ENCODE data around the gene SUSD3. TPM values are rescaled to one million over a fixed set of nuclear protein-coding genes. Genes with fewer than 3 reads are reported as not detected.

Gene SUSD3
- polyA plus RNA-seq, 5 donors: 3.6 to 11.9 (median 5.7) TPM

DNA sequence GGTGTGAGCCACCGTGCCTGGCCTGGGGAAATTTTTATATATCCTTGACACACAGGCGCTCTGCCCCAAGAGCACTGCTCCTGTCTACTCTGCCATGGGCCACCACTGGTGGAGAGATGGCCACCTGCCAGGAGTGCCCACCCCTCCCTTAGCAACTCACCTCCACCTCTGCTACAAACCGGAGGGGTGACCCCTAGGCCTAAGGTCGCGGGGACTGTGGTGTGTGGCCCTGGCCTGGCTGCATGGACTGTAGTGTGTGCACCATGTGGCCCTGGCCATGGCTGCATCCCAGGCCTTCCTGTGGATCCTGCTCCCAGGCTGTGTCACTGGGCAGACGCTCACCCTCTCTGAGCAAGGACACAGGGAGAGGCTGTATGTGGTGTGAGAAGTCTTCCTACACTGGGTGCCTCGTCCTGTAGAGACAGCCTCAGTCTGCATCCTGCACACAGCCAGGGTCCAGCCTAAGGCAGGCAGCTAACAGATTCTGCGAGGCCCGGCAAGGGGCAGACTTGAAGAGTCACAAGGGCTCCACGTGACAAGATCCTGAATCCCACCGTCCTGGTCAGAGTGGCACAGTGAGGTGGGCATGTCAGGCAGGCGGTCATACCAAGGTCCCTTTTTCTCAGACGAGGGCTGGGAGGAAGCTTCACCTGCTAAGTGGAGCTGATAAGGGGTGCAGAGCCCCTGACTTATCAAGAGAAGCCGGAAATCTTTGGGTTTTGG, 65.2 kb downstream of the SUSD3 start:
- no peak for DNase-seq

DNA sequence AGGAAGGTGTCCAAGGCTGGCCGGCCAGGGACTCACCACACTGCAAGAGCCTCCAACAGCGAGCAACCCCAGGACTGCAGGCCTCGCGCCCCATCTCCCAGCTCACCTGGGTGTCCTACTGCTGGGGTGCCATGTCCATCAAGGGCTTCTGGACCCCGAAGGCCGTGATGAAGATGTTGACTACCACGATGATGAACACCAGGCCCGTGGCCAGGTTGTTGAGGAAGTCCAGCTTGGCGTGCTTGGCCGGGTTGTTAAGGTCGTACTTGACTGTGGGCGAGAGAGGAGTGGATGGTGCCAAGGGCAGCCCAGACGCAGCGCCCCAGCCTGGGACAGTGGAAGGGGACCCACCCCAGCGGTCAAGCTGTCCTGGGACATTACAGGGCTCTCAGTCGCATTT, 66.3 kb downstream of the SUSD3 start:
- no peak for DNase-seq

DNA sequence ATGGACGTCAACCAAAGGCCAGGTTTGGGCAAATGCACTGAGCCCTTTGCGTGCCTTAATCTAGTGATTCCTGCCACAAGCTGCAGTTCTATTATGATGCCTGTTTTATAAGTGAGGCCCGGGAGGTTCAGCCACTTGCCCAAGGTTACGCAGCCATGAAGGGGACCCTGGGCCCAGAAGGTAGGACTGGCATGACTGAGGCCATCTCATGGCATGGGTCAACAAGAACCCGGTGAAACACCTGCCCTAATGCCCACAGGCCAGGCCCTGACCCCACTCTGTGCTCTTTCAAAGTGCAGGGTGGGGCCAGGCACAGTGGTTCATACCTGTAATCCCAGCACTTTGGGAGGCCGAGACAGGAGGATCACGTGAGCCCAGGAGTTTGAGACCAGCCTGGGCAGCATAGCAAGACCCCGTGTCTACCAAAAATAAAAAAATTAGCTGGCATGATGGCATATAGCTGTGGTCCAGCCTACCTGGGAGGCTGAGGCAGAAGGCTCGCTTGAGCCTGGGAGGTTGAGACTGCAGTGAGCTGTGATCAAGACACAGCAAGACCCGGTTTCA, 66.9 kb downstream of the SUSD3 start:
- DNase-seq: no peak

DNA sequence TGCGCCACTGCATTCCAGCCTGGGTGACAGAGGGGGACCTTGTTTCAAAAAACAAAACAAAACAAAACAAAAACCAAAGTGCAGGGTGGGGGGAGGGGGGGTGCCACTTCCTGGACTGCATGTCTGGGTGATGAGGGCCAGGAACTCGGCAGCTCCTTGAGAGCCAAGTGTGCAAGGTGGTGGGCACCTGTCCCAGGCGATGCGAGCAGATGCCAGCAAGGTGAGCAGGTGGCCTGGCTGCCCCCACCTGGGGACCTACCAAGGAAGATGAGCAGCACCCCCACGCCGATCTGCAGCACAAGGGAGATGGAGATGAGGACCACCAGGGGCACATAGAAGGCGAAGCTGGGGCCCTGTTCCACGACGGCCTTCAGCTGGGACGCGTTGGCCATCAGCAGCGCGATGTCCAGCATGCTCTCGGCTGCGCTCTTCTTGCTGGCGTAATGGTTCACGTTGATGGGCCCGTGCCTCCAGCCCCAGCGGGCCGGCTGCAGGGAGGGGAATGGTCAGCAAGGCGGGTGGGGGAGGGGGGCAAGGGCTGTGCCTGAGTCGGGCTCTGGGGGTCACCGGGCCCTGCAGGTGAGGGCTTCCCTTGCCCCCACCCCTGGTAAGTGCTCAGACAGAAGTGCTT, 67.8 kb downstream of the SUSD3 start:
- DNase-seq: no peak

DNA sequence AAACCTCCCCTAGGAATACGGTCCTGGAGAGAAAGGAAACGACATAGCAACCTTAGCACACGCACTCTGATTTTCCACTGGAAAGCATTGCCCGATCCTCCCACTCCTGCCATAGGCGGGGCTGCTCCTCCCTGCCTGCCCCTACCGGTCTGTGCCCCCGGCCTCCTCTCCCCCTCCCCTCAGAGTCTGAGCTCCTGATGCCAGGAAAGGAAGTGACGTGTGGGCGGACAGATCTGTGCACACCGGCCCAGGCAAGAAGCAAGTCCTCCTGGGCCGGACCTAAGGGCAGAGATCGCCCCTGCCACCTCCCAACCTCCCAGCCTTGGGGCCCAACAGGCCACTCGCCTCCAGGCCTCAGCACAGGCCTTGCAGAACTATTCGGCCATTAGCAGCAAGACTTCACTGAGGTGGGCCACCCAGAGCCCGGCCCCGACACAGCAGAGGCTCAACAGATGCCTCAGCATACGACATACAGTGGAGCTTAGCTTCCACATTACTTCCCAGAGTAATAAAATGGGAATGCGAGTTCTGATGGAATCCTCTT, 68.4 kb downstream of the SUSD3 start:
- DNase-seq: no peak

DNA sequence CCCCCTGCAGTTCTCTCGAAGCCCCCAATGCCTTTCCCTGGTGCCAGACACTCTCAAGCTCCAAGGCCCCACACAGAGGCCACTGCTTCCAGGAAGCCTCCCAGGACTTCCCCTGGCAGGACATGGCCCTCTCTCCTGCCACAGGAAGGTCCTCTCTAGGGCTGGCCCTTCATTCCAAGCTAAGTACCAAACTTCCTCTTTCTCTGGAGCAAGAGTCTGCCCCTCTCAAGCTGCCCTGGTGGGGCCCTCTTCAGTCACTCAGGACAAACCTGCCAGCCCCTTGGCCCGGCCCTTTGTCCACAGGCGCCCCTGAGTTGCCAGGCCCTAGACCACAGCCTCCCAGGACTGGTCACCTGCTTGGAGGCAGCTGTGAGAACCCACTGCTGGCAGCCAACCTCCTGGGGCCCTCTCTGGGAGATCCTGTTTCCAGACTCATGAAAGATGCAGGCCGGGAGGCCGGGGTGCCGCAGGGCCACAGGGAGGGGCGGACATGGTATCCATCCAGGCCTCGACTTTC, 69.0 kb downstream of the SUSD3 start:
- DNase-seq: no peak

DNA sequence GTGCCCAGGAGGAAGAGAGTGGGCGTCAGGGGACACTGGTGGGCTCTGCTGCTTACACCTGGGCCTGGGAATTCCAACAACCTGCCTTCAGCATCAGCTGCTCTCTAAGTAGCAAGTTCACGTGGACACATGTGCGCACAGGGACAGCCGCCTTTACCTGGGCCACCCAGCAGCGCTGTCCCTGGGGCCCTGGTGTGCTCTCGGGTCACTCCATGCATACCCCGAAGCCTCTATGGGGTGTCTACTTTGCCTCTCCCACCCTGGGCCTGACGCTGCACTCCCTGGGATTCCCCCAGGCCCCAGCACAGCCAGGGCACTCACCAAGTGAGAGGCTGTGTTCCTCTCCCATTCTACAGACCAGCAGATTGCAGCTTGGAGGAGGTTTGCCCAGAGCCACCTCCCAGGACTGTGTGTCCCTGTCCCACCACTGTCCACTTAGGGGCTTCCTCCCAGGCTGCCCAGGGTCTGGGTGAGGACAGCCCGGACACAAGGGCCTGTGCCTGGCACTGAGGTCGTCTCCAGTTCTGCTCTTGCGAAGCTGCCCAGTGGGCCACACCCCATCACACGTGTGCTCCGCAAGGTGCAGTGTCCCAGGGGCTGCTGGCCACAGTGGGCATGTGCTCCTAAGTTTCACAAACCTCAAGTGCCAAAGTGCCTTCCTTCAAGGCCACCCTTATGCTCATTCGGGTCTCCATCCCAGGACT, 69.7 kb downstream of the SUSD3 start:
- DNase-seq: no peak

DNA sequence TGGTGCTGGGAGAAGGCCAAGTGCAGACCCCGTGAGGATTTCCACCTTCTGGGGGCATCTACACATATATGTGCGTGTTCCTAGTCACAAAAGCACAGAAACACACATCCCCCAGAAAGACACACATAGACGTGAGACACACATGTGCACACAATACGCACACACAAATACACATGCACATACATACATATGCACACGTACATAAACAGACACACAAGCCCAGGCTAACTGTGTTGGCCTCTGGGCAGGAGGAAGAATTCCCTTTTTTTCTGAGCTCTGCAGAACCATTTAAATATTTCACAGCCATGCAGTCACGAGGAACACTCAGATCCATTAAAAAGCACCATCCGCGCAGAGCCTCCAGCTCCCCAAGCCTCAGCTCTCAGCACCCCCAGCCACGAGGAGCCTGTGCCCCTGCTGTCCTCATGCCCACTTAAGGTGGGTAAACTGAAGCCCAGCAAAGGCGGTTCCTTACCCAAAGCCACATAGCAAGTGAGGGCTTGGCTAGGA, 70.3 kb downstream of the SUSD3 start:
- no peak for DNase-seq

DNA sequence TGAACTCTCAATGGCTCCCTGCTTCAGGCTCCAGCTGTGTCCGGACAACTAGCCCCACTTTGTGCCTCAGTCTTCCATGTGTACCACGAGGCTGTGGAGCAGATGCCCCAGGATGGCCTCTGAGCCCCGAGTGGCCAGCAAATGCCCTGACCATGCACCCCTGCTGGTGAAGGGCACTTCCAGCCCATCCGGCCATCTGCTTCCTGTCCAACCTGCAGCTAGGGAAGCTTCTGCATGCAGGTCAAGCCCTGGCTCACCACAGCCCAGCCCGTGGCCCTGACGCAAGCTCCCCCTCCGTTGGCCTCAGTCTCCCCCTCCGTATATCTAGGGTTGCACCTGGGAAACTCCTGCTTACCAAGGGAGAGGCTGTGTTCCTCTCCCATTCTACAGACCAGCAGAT, 70.8 kb downstream of the SUSD3 start:
- no peak for DNase-seq

DNA sequence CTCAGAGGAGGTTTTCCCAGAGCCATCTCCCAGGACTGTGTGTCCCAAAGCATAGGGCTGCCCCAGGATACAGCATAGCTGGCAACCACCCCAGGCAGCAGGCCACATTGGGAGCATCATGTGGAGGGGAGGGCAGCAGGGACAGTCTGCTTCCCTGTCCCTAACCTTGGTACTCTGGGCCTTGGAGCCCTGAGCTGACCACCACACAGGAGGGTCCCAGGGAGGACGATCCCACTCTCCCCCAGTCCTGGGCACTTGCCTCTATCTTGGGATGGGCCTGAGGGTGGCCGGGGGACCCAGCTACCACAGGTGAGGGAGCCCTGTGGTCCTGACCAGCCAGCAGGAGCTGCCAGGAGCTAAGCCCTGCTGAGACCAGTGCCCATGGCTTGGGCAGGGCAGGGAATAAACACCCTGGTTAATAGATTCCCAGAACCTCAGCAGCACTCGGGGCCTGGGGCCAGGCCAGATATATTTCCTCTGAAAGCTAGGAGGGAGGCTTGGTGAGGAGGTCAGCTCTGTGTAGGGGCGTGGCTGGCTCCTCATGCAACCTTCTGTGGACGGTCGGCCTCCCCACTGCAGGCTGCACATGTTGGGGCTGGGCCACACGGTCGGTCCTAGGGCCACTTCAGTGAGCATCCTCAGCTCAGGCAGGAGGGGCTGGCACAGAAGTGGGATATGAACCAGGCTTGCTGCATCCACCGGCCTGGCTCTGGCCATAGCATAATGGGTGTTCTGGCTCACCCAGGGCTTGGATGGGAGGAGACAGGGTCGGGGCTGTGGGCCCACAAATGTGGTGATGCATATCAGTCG, 71.4 kb downstream of the SUSD3 start:
- DNase-seq: no peak

DNA sequence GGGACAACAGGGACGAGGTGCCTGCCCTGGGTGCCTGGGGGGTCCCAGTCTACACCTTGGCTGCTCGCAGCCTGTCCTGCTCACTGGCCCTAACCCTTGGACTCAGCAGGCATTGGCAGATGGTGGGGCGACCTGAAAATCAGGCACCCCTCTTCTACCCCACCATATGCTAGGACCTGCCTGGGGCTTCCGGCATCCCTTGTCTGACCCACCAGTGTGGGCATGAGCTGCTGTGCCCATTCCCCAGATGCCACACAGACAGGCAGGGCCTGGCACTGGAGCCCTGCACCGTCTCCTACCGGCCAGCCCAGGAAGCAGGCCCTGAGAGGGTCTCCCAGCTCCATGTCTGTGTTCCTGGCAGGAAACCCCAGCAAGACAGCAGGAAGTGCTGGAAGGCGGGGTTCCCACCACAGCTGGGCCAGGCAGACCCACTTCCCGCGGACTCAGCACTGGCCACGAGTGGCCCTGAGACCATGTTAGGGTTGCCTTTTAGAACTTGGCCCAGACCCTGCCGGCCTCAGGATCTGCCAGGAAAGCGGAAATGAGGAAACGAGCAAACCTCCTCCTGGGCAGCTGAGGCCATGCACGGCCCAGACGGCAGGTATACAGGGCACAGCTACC, 72.5 kb downstream of the SUSD3 start:
- DNase-seq: no peak

DNA sequence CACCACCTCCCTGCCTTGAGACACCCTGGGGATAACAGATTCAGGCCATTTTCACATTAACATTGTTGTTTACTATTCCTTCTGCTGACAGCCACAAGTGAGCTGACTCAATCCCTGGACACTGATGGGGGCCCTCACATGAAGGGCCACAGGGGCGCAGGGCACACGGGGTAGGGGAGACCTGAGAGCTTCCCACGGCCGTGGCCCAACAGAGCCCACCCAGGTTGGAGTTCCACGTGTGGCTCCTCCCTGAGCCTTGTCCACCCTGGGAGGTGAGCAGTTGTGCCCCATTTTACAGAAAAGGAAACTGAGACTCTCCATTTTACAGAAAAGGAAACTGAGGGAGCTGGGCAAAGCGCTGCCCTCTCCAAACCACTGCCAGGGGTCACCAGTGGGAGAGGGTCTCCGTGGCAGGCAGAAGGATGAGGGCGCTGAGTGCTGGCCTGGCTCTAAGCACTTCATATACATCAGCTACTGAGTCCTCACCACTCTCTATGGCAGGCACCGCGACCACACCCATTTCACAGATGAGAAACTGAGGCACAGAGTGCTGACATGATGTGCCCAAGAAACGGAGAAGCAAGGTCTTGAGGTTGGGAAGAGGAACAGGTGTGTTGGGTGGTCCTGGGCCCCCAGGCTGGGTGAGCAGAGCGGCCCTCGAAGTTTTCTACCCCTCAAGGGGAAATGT, 73.2 kb downstream of the SUSD3 start:
- no peak for DNase-seq

DNA sequence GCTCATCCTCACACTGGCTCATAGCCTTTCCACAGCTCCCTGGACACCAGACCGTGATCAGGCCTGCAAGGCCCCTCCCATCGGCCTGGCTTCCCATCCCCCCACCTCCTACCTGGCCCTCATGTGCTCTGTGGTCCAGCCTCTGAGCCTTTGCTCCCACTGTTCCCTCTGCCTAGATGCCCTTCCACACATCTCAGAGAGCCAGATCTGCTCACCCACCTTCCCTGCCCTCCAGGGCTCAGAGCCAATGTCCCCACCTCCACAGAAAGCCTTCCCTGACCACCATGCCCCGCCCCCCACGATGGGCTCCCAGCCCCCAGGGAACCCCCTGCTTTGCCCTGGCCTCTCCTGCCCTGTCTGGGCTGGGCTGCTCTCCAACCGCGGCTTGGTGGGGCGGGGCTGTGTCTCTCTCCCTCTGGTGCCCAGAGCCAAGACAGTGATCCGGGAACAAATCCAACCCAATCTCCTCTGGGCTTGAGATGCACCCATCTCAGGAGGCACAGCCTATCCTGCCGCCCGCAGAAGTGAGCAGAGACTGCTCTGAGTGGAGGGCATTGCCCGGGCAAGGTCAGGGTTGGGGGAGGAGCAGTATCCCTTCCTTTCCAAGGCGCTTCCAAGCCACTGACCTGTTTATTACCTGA, 73.9 kb downstream of the SUSD3 start:
- DNase-seq: no peak

DNA sequence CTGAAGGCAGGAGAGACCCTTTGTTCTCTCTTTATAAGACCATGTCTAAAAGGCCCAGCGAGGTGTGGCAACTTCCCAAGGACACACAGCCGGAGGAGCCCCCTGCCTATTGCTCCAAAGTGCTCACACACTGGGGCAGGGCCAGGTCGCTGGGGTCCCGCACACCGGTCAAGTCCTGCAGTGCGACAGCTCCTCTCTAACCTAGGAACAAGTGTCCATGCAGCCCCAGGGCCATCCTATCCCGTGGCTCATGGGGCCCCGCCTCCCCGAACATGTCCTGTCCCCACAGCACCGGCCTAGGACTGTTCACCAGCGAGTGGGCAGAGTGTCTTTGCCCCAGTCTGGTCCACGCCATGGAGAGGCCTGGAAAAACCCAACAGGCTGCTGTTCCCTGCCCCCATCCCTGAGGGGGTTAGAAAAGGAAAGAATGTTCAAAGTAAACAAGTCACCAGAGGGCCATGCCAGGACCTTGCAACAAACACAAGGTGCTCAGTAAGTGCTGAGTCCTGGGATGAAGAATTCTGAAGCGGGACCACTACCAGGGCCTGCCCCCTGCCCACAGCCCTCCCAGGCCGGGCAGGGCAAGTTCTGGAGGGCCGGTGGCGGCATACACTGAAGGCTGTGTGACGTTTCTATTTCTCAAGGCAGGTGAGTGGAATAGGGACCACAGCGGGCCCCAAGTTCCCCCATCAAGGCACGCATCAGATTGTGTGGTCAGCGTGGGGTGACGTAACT, 74.6 kb downstream of the SUSD3 start:
- no peak for DNase-seq

DNA sequence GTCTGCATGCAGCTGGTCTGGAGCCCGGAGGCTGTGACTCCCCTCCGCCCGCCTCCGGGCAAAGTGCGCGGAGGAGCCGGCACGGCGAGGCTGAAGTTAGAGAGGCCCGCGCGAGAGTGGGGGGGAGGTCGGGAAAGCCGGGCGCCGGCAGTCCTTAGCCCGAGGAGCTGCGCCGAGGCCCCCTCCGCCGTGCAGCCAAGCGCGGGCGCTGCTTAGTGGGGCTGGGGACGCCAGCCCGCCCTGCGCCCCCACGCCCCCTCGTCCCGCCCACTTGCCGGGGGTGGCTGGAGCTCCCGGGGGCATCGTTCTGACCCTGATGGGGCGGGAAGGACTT, 75.1 kb downstream of the SUSD3 start:
- peak; percentile 72 for DNase-seq

DNA sequence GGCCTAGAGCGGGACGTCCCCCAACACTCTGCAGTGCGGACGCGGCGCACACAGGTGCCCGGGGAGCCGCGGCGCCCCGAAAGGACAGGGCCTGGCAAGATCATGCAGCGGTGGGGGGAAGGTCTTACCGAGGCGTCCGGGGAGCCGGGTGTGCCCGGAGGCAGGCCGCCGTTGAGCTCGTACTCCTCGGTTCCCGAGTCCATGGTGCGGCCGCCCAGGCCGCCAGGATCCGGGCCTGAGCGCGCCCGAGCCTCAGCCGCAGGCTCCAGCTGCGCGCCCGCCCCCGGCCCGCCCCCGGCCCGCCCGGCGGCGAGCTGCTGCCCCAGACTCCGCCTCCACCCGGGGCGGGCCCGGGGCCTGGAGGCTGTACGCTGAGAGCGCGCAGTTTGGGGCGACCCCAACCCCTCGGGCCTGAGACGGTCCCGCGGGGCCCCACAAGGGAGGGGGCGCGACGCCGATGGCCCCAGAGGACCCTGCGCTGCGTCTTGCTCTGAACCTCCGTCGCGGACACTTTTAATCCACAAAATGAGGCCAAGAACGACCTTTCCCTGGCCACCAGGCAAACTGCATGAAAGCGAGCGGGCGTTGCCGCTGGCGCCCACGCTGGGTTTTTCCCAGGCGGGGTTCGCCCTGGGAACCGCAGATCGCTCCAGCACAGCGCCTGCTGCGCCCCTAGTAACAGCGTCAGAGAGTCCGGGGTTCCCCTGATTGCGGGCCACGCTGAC, 75.7 kb downstream of the SUSD3 start, which contains the start of gene NINJ1:
Gene NINJ1 (minus strand): TSS at position 237 of the 725 bp plus-strand sequence. CDS start 34 bp downstream, at position 203.
- peak; percentile 75 to 83 for DNase-seq
